HepG2 (cell line): ENCODE data around the gene PSEN1. TPM values are rescaled to one million over a fixed set of nuclear protein-coding genes. Genes with fewer than 3 reads are reported as not detected.

ENCODE experiments used
- ATAC-seq: fragments of 200-7000 bp; cut with Tn5 transposase; 3 replicates; pipeline ENCODE4 v1.9.1; 2020; ENCODE audit warnings: mild to moderate bottlenecking, moderate library complexity
- BruUV-seq: library from RNA; stranded (reverse); fragments of 400-500 nt; replicated peaks from 2 replicates; lab custom pipeline; 2021; lab: Mats Ljungman, UMichigan
- CTCF ChIA-PET: fragments of 300-600 bp; formaldehyde crosslinking; extraction: SDS; loops from one replicate; lab custom pipeline; 2021; ENCODE audit warnings: low total read pairs, inconsistent platforms, low intra/inter-chr PET ratio; lab: Yijun Ruan, JAX
- POLR2A ChIA-PET: fragments of 350-600 bp; sonication (Branson Sonifier 250); formaldehyde crosslinking; loops from one replicate; lab custom pipeline; 2020; ENCODE audit warnings: antibody characterized with exemption, inconsistent platforms; lab: Yijun Ruan, JAX
- DNase-seq: peaks from one replicate; pipeline ENCODE4 v3.0.0-alpha.2; 2015; ENCODE audit warnings: low spot score
- FAIRE-seq: peaks from 3 replicates; lab custom pipeline; 2011; peaks lifted over from hg19 to GRCh38; lab: Jason Lieb, UNC
- H2AFZ ChIP-seq: one replicate; pipeline ENCODE4 v1.6.1; 2011; ENCODE audit warnings: low read length, inconsistent platforms
- H3K27ac ChIP-seq: fragments of 300-600 bp; 3 replicates; pipeline ENCODE4 v1.8.0; 2011; ENCODE audit warnings: mixed run types, mild to moderate bottlenecking, mixed read lengths, low read length, inconsistent platforms; ENCODE audit not compliant: insufficient read depth; ENCODE audit errors: extremely low read length
- H3K27me3 ChIP-seq, 2 experiments: fragments of 200-600 bp in 1 of 2; 2 replicates in 1 of 2; 3 replicates in 1 of 2; pipeline versions ENCODE4 v1.6.0 to v1.8.0; 2011; ENCODE audit warnings: low read length in 2 of 2, mild to moderate bottlenecking in 2 of 2, moderate library complexity in 2 of 2, inconsistent platforms in 1 of 2; ENCODE audit not compliant: insufficient read depth in 2 of 2, control insufficient read depth in 1 of 2
- H3K36me3 ChIP-seq, 2 experiments: fragments of 200-600 bp in 1 of 2; replicated peaks in 1 of 2; 2 replicates in 1 of 2; 3 replicates in 1 of 2; pipeline versions ENCODE4 v1.5.1 to v1.8.0; 2011; ENCODE audit warnings: low read length in 2 of 2, inconsistent platforms in 1 of 2; ENCODE audit not compliant: insufficient read depth in 2 of 2, control insufficient read depth in 1 of 2
- H3K4me1 ChIP-seq: 2 replicates; pipeline ENCODE4 v1.5.1; 2012; ENCODE audit warnings: low read length, inconsistent platforms; ENCODE audit not compliant: insufficient read depth
- H3K4me2 ChIP-seq: 2 replicates; pipeline ENCODE4 v1.6.0; 2011; ENCODE audit warnings: low read depth, low read length, inconsistent platforms
- H3K4me3 ChIP-seq, 3 experiments: fragments of 200-600 bp in 1 of 3; sonication (generic), shearing (Covaris generic) in 1 of 3; replicated peaks in 1 of 3; 2 replicates each; pipeline ENCODE4 v1.5.1; 2011 to 2016; ENCODE audit warnings: low read length in 3 of 3, inconsistent platforms in 2 of 3, low read depth in 2 of 3, mild to moderate bottlenecking in 2 of 3, control low read depth in 1 of 3, mixed read lengths in 1 of 3; ENCODE audit not compliant: insufficient read depth in 1 of 3
- H3K79me2 ChIP-seq: one replicate; pipeline ENCODE4 v1.6.1; 2011; ENCODE audit warnings: low read length, inconsistent platforms; ENCODE audit not compliant: insufficient read depth
- H3K9ac ChIP-seq: 2 replicates; pipeline ENCODE4 v1.6.0; 2011; ENCODE audit warnings: mild to moderate bottlenecking, low read depth, low read length, inconsistent platforms; ENCODE audit not compliant: insufficient read depth
- H3K9me3 ChIP-seq: 2 replicates; pipeline ENCODE4 v1.5.1; 2012; ENCODE audit warnings: mild to moderate bottlenecking, low read length
- H4K20me1 ChIP-seq: 2 replicates; pipeline ENCODE4 v1.6.0; 2011; ENCODE audit warnings: inconsistent platforms, mild to moderate bottlenecking, low read length, moderate library complexity; ENCODE audit not compliant: insufficient read depth
- CCAR2 ChIP-seq: fragments of 200-400 bp; formaldehyde crosslinking; optimal IDR thresholded peaks from 2 replicates; pipeline ENCODE3; 2018; ENCODE audit warnings: low read depth, mild to moderate bottlenecking, low read length, moderate library complexity
- DNMT1 ChIP-seq: sonication (generic); formaldehyde crosslinking; IDR thresholded peaks from 2 replicates; pipeline ENCODE4 v1.5.1; 2020; ENCODE audit warnings: mild to moderate bottlenecking, missing genetic modification reagents
- MTF1 ChIP-seq: sonication (generic); formaldehyde crosslinking; IDR thresholded peaks from 2 replicates; pipeline ENCODE4 v1.5.0; 2020; ENCODE audit warnings: missing genetic modification reagents
- SMC3 ChIP-seq: IDR thresholded peaks from 2 replicates; pipeline ENCODE4 v1.6.1; 2011; ENCODE audit warnings: low read length, improper control_type of control experiment
- SRF ChIP-seq: IDR thresholded peaks from 2 replicates; pipeline ENCODE4 v1.6.1; 2011; ENCODE audit warnings: mild to moderate bottlenecking, low read depth, low read length, moderate library complexity
- ZNF20 ChIP-seq: sonication (generic); formaldehyde crosslinking; IDR thresholded peaks from 2 replicates; pipeline ENCODE4 v1.4.0; 2020; ENCODE audit warnings: mild to moderate bottlenecking, moderate library complexity, missing genetic modification reagents
- ZNF205 ChIP-seq: IDR thresholded peaks from 2 replicates; pipeline ENCODE4 v1.6.1; 2018; ENCODE audit warnings: missing biosample characterization, missing genetic modification reagents
- ZNF263 ChIP-seq: sonication (generic); formaldehyde crosslinking; IDR thresholded peaks from 2 replicates; pipeline ENCODE4 v1.4.0; 2020; ENCODE audit warnings: missing genetic modification reagents
- ZNF629 ChIP-seq: sonication (generic); formaldehyde crosslinking; conservative IDR thresholded peaks from 2 replicates; pipeline ENCODE4 v1.5.0; 2020; ENCODE audit warnings: missing genetic modification reagents
- ZNF674 ChIP-seq: sonication (generic); formaldehyde crosslinking; IDR thresholded peaks from 2 replicates; pipeline ENCODE4 v1.5.0; 2020; ENCODE audit warnings: low read depth, mild to moderate bottlenecking, missing genetic modification reagents
- ZSCAN30 ChIP-seq: sonication (generic); formaldehyde crosslinking; IDR thresholded peaks from 2 replicates; pipeline ENCODE4 v1.5.0; 2020; ENCODE audit warnings: mild to moderate bottlenecking, missing genetic modification reagents
- WGBS: methylation state at CpG from one replicate; pipeline ENCODE4 v1.1.6; 2017; ENCODE audit warnings: low lambda C conversion rate; 5-methylcytosine and 5-hydroxymethylcytosine counted together
- in situ Hi-C: cut with HindIII; loops from 2 replicates; pipeline ENCODE4 v1.10.0; 2017; ENCODE audit warnings: low pct_unique_long_range_greater_than_20kb; ENCODE audit not compliant: extremely low pct_ligation_motif_present
- intact Hi-C: fragments of 100-400 bp; cut with micrococcal nuclease; formaldehyde crosslinking; loops from one replicate; pipeline ENCODE4 v1.10.0; 2022; ENCODE audit not compliant: unreplicated experiment
- polyA plus RNA-seq, 8 experiments: library from polyadenylated mRNA; depleted of rRNA in 3 of 8; stranded (reverse) in 7 of 8; unstranded in 1 of 8; fragments of >200 nt; fragmentation: Illumina TruSeq in 4 of 8; extraction: Trizol in 4 of 8; gene quantifications; 2 replicates each; pipeline versions ENCODE4 v1.2.1 to v1.2.3, GENCODE V29; 2011 to 2016; ENCODE audit warnings: low read depth in 4 of 8, missing spikeins in 1 of 8, mixed read lengths in 1 of 8; ENCODE audit not compliant: insufficient read depth in 1 of 8
- total RNA-seq, 5 experiments: library from RNA; depleted of rRNA; stranded (reverse); fragments of >200 nt; fragmentation: Illumina TruSeq; extraction: Trizol; gene quantifications; 2 replicates each; pipeline ENCODE4 v1.2.3, GENCODE V29; 2016; ENCODE audit warnings: low read depth in 1 of 5
- TF ChIP-seq, protein P1 (sequence below), 2 experiments: fragments of 450-650 bp in 1 of 2; sonication (generic) in 1 of 2; formaldehyde crosslinking; IDR thresholded peaks; 2 replicates each; pipeline versions ENCODE4 v1.5.0 to v1.8.0; 2020 to 2022; ENCODE audit warnings: mild to moderate bottlenecking in 1 of 2, missing genetic modification reagents in 1 of 2
- TF ChIP-seq, protein P2 (sequence below): sonication (generic); formaldehyde crosslinking; IDR thresholded peaks from 2 replicates; pipeline ENCODE4 v1.5.1; 2020; ENCODE audit warnings: mild to moderate bottlenecking, moderate library complexity, missing genetic modification reagents
- TF ChIP-seq, protein P3 (sequence below): IDR thresholded peaks from 2 replicates; pipeline ENCODE4 v1.6.1; 2016; ENCODE audit warnings: missing compliant biosample characterization, missing genetic modification reagents, borderline replicate concordance
- TF ChIP-seq, protein P4 (sequence below): IDR thresholded peaks from 2 replicates; pipeline ENCODE4 v1.6.1; 2016; ENCODE audit warnings: low read depth, borderline replicate concordance

Gene PSEN1
- total and polyA plus RNA-seq, 2 of the 13 experiments (the other 11 are each of a cell fraction or from before 2014, with no cell fraction given), result 12.5 to 26.6 TPM

DNA sequence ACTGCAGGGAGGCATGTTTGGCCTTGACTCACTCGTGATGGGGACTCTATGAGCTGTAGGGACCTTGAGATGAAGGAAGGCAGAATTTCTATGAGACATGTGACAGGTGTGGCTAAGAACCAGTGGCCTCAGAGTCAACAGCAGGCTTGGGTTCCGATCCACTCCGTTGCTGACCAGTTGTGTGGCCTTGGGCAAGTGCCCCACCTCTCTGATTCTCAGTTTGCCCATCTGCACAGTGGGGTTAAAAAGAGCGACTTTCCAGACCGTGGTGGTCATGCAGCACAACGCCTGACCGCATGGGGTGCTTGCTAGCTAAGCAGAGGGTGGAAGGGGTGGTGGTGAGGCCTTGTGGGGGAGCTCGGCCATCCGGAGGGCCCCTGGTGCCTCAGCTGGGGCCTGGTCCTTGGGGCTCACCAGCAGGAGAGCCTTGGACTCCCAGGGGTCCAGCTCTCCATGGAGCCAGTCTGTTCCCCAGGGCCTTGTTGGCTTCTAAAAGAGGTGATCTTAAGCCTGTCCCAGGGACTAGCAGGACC lies 119.5 kb downstream of the PSEN1 start:
- in situ Hi-C loops (no loop called here), intact Hi-C loops (no loop called here)
- POLR2A ChIA-PET, result interaction anchor here (0.5 kb wide), 1 partner anchor 24 kb away, joined by 3 read pairs; no protein-coding TSS in a partner anchor
- no peak for FAIRE-seq
- no peak overlapping the region for H3K27ac ChIP-seq
- 20% methylated on average over 3 of the region's 9 CpGs for WGBS
- no peak for DNase-seq
- no peak for ATAC-seq
- H3K79me2 ChIP-seq, result no peaks in the 10 kb centered on the region
- H3K4me2 ChIP-seq, result no peak overlapping the region
- CTCF ChIA-PET, result no interaction called here
- H3K4me3 ChIP-seq, result no peak overlapping the region
- BruUV-seq, result no TSS peak
- peaks cover 12 to 58% of the 10 kb centered on the region in 2 experiments; a peak in 3 of 5 replicates for H3K27me3 ChIP-seq
- peaks cover 29% of the 10 kb centered on the region for H3K4me1 ChIP-seq
- H3K9me3 ChIP-seq, result no peaks in the 10 kb centered on the region
- TF ChIP-seq ZNF629 (CRISPR knock-in tag) (peak; percentile 85), ZNF674 (no peak)
- no peaks in the 10 kb centered on the region for H3K36me3 ChIP-seq
- no peak overlapping the region for H3K9ac ChIP-seq
- H2AFZ ChIP-seq, result no peak overlapping the region
- H4K20me1 ChIP-seq, result no peaks in the 10 kb centered on the region

DNA sequence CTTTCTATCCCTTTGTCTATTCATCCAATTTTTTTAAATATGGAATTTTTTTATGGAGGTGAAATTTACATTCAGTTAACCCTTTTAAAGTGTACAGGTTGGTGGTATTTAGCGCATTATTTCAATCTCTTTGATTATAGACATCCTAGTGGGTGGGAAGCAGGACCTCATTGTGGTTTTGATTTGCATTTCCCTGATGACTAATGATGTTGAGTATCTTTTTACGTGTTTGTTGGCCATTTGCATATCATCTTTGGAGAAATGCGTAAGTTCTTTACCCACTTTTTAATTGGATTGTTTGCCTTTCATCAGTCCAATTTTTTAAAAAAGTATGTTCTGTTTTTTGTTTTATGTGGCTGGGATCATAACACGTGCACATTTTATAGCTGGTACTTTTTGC lies 121.8 kb downstream of the PSEN1 start:
- no peak overlapping the region for H3K27ac ChIP-seq
- ChIA-PET POLR2A (no interaction called here), CTCF (no interaction called here)
- no peaks in the 10 kb centered on the region for H3K79me2 ChIP-seq
- H3K36me3 ChIP-seq, result no peaks in the 10 kb centered on the region
- peaks cover 13 to 65% of the 10 kb centered on the region in 2 experiments; a peak in 3 of 5 replicates for H3K27me3 ChIP-seq
- H3K4me1 ChIP-seq, result peaks cover 44% of the 10 kb centered on the region
- no peak for DNase-seq
- intact Hi-C loops (no loop called here), in situ Hi-C loops (no loop called here)
- H2AFZ ChIP-seq, result no peak overlapping the region
- FAIRE-seq, result no peak
- no peak overlapping the region for H3K4me2 ChIP-seq
- H3K4me3 ChIP-seq, result no peak overlapping the region
- no TSS peak for BruUV-seq
- H3K9ac ChIP-seq, result no peak overlapping the region
- H4K20me1 ChIP-seq, result no peaks in the 10 kb centered on the region
- no peaks in the 10 kb centered on the region for H3K9me3 ChIP-seq
- no peak for ATAC-seq
- 64% methylated on average over 4 of the region's 4 CpGs for WGBS
- TF ChIP-seq, protein P1, sequence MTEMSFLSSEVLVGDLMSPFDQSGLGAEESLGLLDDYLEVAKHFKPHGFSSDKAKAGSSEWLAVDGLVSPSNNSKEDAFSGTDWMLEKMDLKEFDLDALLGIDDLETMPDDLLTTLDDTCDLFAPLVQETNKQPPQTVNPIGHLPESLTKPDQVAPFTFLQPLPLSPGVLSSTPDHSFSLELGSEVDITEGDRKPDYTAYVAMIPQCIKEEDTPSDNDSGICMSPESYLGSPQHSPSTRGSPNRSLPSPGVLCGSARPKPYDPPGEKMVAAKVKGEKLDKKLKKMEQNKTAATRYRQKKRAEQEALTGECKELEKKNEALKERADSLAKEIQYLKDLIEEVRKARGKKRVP (CRISPR knock-in tag; IDR thresholded peaks at IDR 0.05), result no peak
- TF ChIP-seq ZSCAN30 (CRISPR knock-in tag) (no peak), MTF1 (CRISPR knock-in tag) (no peak), SRF (no peak), ZNF20 (CRISPR knock-in tag) (no peak), SMC3 (no peak), ZNF205 (CRISPR knock-in tag) (no peak), ZNF263 (CRISPR knock-in tag) (no peak), DNMT1 (no peak), CCAR2 (no peak)
- TF ChIP-seq, protein P2, sequence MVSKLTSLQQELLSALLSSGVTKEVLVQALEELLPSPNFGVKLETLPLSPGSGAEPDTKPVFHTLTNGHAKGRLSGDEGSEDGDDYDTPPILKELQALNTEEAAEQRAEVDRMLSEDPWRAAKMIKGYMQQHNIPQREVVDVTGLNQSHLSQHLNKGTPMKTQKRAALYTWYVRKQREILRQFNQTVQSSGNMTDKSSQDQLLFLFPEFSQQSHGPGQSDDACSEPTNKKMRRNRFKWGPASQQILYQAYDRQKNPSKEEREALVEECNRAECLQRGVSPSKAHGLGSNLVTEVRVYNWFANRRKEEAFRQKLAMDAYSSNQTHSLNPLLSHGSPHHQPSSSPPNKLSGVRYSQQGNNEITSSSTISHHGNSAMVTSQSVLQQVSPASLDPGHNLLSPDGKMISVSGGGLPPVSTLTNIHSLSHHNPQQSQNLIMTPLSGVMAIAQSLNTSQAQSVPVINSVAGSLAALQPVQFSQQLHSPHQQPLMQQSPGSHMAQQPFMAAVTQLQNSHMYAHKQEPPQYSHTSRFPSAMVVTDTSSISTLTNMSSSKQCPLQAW, result no peak
- TF ChIP-seq, protein P3, sequence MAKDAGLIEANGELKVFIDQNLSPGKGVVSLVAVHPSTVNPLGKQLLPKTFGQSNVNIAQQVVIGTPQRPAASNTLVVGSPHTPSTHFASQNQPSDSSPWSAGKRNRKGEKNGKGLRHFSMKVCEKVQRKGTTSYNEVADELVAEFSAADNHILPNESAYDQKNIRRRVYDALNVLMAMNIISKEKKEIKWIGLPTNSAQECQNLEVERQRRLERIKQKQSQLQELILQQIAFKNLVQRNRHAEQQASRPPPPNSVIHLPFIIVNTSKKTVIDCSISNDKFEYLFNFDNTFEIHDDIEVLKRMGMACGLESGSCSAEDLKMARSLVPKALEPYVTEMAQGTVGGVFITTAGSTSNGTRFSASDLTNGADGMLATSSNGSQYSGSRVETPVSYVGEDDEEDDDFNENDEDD (CRISPR knock-in tag), result no peak
- TF ChIP-seq, protein P4, sequence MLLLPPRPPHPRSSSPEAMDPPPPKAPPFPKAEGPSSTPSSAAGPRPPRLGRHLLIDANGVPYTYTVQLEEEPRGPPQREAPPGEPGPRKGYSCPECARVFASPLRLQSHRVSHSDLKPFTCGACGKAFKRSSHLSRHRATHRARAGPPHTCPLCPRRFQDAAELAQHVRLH (CRISPR knock-in tag), result no peak
